Umbilical cord (tissue), 2 donors: Measurements from ENCODE around the gene SUPT3H. TPM values are rescaled to one million over a fixed set of nuclear protein-coding genes. Genes with fewer than 3 reads are reported as not detected.
A peak's percentile ranks its signal among the peaks of the same experiment; 100 is the strongest.
"Not testable (repeated sequence)": the region's sequence is repeated elsewhere in the genome, so short reads cannot be mapped to it uniquely, and the experiment has no call there.

Source experiments
- DNase-seq: peaks from one replicate; pipeline ENCODE4 v3.0.0-alpha.2; 2015; ENCODE audit warnings: low spot score
- total RNA-seq: library from RNA; depleted of rRNA; stranded (reverse); fragments of >200 nt; gene quantifications from one replicate; pipeline ENCODE4 v1.2.3, GENCODE V29; 2014; ENCODE audit warnings: low replicate concordance; ENCODE audit not compliant: insufficient read depth

Gene SUPT3H
- total RNA-seq, 1 donor from 2014 or later = 6.5 TPM

DNA sequence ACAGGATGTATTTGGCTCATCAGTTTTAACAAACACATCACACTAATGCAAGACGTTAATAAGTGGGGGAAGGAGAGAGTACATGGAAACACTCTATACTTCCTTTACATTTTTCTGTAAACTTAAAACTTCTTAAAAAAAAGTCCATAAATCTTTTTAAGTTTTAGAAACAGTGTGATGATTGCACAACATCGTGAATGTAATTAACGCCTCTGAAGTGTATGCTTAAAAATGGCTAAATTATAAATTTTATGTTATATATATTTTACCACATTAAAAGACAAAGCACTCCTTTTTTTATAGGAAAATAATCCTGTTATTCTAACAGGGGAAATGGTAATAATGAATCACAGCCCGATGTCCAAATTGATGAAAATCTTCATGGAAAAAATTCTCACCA is 193.7 kb downstream of the SUPT3H start:
- DNase-seq = no peak

DNA sequence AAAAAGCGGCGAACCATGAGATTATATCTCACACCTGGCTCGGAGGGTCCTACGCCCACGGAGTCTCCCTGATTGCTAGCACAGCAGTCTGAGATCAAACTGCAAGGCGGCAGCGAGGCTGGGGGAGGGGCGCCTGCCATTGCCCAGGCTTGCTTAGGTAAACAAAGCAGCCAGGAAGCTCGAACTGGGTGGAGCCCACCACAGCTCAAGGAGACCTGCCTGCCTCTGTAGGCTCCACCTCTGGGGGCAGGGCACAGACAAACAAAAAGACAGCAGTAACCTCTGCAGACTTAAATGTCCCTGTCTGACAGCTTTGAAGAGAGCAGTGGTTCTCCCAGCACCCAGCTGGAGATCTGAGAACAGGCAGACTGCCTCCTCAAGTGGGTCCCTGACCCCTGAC is 201.4 kb downstream of the SUPT3H start:
- DNase-seq = not testable (repeated sequence)

DNA sequence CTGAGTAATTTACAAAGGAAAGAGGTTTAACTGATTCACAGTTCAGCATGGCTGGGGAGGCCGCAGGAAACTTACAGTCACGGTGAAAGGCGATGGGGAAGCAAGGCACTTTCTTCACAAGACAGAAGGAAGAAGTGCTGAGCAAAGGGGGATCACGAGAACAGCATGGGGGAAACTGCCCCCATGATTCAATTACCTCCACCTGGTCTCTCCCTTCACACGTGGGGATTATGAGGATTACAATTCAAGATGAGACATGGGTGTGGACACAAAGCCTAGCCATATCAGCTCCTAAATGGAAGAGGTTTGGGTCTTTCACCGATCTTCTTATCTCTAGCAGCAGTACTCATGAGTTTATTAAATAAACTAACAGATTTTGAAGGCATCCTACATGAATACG is 202.5 kb downstream of the SUPT3H start:
- DNase-seq = no peak

DNA sequence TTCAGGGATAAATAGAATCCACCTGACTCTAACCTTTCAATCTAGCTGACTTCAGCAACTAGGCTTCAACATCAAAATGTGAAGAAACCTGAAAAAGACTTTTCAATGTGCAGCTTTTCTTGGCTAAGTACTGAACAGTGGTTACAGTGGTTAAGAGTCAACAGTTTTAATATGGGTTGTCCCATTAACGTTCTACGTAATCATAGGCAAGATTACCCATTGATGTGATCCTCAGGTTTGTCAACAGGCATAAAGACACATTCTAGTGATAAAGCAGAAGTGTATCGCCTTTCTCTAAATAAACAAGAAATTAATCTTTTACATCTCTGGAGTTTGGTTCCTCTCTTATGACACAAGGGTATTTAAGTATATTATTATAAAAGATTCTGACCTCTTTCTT is 203.7 kb downstream of the SUPT3H start:
- no peak for DNase-seq

DNA sequence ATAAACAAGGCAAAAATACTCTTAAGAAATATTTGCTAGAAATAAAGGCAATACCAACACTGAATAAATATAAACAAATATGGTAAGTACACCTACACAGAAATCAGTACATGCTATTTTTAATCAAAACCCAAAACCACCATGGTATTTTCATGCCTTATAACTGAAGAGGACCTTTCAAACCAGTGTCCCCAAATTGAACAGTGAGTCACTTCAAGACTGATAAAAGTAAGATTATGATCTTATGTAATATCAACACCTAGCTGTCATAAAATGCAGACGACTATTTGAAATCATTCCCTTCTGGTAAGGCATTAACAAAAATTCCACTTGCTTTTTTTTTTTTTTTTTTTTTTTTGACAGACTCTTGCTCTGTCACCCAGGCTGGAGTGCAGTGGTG is 206.4 kb downstream of the SUPT3H start:
- DNase-seq = no peak

DNA sequence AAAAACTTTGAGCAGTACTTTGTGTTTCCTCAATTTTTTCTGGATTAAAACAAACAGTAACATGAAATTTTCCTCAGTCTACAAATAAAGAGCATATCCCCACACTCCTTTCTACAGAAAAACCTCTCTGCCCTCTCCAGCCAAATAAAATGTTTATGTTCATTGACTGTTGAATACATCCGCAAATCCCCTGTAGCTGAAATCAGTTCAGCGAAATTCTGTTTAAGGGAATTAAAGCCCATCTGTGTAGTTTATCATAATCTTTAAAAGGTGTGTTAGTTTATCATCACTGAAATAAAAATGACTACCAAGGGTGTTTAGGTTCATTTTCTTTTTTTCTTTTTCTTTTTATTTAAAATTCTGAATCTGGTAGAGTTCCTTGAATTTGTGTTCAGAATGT is 207.4 kb downstream of the SUPT3H start:
- no peak for DNase-seq

DNA sequence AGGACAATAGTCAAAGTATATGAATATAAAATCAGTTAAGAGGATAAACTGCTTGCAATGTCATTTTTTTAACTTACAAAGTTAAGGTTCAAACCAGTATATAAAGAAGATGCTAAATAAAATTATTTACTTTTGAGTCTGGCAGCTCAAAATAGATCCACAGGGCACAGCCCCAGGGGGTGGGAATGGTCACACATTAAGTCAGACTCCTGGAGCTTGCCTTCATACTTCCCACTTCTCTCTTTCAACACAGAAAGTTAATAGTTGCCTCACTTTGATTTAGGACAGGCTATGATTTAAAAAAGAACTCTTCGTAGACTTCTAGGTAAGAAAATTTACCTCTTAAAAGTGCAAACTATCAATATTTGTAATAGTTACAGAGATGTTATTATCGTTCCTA is 207.9 kb downstream of the SUPT3H start:
- DNase-seq = no peak

DNA sequence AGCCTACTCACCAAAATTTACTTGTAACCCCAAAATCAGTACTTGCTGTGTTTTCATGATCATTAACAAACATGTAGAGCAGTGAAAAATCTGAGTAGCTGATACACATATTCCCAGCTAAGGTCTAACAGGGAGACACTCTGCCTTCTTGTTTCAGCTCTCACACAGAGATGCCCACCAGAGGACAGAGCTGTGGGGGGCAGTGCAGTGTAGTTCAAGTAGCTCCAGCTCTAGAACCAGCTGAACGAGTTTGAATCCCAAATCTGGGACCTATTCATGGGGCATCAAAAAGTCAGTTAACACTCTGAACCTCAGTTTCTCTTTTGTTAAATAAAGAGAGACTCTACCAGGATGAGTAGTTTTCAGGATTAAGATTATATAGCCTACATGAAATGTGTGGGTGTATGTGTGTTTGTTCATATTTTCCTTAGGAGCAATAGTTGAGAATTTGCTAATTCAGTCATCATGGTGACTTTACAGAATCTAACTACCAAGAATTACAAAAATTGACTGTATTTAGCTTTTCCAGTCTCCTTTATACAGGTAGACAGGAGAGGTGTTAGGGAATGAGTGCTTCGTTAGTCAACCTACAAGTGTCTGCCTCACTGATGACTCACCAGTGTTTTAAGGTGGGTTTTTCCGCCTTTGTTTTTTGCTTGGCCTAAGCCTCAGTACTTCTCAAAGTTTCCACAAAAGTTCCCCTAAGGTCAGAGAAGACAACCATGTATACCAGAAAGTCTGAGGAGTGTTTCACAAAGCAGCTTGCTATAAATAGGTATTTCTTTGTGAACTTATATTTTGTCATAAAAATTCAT is 213.6 kb downstream of the SUPT3H start:
- DNase-seq = no peak

DNA sequence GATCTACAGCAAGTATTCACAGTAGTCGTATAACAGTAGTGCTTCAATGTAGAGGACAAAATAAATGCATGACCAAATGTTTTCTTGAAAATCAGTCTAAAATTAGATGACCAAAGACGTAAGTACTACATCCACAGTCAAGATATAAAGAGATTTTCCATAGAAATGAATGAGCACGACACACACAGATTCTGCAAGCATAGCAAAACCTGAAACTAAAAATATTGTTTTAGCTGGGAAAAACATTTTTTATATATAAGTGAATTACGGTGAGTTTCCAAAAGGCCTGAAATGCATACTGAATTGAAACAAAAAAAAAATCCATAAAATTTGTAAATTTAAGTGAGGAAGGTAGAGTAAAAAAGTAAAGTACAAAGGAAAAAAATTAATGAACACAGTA is 217.4 kb downstream of the SUPT3H start:
- no peak for DNase-seq

DNA sequence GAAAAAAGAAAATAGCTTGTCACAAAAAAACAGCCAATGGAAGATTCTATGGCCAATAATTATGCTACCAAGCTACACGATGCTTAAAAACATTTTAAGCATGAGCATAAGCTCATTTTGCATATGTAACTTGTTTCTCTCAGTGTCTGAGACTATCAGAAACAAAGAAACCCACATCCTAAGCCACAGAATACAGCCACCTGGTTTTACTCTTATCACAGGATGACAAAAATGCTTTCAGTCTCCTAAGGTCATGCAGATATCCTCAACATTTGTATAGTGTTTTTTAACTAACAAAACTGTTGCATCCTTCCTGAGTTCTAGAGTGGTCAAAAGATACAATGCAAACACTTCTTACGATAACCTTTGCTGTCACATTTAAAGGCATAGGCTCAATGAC is 221.7 kb downstream of the SUPT3H start:
- DNase-seq = no peak

DNA sequence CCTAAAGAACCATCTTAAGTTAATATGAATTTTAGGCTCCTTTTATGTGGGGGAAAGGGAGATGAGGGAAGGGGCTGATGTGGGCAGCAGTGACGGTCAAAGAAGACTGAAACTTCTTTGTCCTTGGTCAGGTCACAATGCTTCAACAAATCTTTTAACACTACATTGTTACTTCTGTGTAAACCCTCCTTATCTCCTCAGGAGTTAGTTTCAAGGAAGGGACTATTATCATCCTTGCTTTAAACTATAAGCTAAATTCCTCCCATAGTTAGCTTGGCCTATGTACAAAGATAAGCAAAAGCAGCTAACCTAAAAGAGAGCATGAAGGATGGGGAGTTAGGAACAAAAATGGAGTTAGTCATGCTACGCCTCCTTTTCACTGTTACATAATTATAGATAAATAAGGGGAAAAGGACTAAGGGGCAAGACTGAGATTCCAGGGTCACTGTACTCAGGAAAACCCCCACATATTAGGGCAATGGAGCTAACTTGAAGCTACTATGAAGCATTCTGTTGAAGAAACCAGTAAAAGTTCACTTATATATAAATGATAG is 222.3 kb downstream of the SUPT3H start:
- no peak for DNase-seq

DNA sequence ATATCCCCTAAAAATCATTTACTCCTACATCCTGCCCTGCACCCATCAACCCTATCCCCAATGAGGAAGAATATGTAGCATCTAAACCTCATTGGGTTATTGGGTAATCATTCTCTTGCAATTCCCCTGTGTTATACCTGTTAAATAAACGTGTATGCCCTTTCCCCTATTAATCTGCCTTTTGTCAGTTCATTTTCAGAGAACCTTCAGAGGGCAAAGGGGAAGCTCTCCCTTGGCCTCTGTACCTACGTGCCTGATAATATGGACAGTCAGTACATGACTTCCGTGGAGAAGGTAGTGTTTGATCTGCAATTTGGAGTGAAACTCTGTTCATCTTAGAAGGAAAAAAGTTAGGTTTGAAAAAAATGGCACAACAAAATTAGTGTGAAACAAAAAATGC is 223.1 kb downstream of the SUPT3H start:
- DNase-seq = no peak

DNA sequence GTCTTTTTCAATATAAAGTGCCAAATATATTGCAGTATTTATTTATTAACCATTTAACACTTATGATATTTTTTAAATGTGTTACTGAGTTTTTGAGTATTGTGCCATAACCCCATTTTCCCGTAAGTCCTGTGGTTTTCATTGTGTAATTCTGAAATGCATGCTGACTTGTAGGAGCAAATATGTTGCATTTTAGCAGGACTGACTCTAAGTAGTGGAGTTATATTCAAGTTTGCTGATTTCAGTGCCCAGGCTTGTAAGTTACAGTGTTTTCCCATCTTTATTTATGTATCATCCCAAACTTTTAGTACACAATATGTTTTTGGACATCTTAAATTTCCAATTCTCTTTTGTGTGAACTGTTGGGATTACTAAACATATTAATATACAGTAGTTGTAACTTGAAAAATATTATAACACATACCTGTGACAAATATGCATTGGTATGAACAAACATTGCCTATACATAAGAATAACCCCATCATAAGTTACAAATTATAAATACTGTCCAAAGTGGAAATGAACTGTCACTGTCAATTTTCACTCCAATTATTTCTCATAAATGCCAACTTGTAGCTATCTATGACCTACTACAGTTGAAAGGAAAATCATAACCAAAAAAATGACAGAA is 228.9 kb downstream of the SUPT3H start:
- DNase-seq = no peak

DNA sequence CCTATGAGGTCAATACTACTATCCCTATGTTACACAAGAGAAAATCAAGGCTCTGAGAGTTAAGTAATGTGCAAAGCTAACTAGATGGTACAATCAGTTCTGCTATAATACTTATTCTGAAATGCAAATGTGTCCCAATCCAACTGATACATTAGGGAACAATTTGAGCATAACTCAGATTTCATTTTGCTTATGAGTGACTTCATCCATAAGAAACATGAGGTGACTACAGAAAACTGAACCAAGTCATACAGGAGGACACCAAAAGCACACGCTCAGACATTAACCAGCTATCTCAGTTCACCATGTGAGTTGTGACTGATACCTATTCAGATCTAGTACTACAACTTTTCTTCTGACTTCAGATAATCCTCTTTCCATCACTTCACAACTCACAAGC is 229.5 kb downstream of the SUPT3H start:
- no peak for DNase-seq

DNA sequence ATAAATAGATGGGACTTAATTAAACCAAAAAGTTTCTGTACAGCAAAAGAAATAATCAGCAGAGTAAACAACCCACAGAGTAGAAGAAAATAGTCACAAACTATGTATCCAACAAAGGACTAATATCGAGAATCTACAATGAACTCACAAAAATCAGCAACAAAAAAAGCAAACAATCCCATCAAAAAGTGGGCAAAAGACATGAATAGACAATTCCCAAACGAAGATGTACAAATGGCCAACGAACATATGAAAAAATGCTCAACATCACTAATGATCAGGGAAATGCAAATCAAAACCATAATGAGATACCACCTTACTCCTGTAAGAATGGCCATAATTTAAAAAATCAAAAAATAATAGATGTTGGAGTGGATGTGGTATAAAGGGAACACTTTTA is 232.1 kb downstream of the SUPT3H start:
- not testable (repeated sequence) for DNase-seq

DNA sequence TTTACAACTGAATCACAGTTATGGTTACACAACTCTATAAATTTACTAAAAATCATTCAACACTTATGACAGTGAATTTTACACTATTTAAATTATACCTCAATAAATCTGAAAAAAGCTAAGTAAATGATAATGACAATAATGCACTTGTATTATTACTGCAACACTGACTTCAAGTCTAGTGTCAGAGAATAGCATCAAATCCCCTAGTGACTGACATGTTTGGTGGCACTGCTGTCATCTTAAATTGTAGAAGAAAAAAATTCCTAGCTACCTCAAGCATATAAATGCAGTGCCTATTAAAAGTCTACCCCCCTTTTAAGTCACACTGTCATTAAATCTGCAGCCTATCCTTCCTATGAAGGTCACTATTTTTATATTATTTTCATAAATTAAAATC is 239.0 kb downstream of the SUPT3H start:
- DNase-seq = no peak

DNA sequence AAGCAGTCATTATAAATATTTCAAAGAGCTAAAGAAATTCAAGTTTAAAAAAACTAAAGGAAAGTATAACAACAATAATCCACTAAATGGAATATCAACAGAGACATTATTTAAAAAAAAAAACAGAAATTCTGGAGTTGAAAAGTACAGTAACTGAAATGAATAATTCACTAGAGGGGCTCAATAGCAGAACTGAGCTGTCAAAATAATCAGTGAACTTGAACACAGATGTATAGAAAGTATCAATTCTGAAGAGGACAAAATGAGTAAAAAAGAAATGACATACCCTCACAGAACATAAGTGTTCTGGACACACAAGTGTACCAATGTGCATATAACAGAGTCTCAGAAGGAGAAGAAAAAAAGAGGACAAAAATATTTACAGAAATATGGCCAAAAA is 241.2 kb downstream of the SUPT3H start:
- DNase-seq = no peak

DNA sequence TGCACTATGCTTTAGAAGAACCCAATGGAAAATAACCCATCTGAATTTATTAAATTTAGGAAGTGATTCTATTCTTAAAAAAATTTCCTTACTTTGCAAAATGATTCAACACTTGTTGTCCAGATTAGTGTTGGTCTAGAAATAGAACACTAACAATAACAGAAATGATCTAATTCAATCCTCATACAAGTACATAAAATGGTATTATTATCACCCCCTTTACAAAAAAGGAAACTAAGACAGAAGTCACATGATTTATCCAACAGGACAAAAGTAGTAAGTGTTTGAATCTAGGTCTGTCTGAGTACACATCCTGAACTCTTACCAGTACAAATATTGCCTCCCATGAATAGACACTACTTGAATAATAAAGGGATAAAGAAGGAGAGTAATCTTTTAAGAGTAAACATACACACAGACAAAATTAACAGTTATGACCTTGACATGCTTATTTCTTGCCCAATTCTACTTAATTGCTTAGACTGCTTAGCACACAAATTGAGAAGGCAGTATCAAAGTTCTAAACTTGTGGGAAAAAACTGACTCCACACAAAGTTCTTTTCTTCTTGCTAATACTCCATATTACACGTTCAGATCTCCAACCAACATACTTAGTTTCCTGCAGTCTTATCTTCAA is 245.0 kb downstream of the SUPT3H start:
- DNase-seq = no peak

DNA sequence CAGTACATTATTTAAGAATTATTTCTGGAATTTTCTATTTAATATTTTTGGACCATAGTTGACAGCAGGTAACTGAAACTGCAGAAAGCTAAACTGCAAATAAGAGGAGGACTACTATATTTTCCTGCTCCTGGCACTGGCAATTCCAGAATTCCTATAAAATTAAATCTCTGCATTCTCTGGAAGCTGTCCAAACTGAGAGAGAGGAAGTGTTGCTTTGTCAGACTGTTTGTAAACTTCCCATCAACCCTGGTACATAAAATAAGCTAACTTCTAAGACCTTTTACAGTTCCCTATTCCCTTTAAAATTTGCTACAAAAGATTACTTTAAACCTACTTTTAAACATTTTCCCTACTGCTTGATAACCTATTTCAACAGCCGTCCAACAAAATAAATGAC is 245.7 kb downstream of the SUPT3H start:
- peak; percentile 19 for DNase-seq

DNA sequence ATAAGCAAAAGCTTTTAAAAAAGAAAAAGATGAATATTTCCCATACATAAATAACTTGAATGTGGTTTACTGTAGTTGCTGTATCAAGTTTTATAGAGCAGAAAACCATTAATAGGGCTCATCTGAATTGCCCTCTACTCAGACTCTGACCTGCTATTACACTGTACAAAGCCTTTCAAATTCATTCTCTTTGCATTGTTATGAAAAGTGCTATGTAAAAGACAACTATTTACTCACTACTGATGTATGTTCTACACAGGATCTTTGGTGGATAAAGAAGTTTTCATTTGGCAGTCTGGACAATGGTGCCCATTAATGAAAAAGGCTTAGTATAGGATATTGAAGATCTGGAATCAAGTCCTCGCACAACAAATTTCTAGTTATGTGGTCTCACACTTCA is 248.7 kb downstream of the SUPT3H start:
- no peak for DNase-seq

DNA sequence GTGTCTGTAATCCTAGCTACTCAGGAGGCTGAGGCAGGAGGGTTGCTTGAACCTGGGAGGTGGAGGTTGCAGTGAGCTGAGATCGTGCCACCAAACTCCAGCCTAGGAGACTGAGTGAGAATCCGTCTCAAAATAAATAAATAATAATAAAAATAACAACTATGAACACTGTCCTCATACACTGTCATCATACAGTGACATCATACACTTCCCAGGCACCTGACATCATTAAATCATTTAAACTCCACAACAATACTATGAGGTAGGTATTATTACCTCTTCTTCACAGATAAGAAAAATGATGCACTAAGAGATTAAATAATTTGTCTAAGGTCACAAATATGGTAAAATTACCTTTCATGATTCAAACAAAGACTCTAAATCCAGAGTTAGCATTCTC is 250.5 kb downstream of the SUPT3H start:
- no peak for DNase-seq

DNA sequence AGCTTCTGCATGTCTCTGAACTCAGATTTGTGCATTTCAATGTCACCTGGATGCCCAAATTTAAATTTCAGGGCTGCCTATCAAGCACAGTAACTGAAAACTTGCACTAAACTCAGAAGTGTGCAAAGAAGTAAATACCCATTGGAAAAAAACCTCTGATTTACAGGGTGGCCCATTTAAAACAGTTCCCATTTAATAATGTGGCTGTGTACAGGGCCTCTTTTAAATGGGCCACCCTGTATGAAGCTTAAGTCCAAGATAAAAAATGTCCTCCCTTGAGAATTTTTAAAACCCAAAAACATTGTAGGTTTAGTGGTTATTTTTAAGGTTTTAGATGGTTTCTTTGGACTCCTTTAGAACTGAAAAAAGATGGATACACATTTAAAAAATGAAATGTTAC is 251.7 kb downstream of the SUPT3H start:
- no peak for DNase-seq

DNA sequence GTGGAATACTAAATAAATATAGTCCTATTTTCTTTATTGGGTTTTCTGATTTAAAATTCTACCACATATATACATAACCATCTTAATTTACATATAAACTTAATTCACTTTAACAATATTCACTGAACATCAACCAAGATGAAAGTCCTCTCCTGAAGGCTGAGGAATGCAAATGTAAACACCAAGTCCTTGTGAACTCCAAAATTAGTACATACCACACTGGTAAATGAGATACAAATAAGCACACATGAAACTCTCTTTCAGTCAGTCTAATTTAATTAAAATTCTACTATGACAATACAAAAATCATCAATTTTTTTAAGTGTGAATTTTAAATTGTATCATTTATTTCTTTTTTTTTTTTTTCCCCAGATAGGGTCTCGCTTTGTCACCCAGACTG is 254.7 kb downstream of the SUPT3H start:
- DNase-seq = no peak
